Pulmonary artery endothelial cell (primary cell): ENCODE results near the gene RNU6-1. TPM values are rescaled to one million over a fixed set of nuclear protein-coding genes. Genes with fewer than 3 reads are reported as not detected.

Experiments
- DNase-seq: peaks from one replicate; pipeline ENCODE4 v3.0.0-alpha.2; 2011; ENCODE audit warnings: low read depth, low spot score
- total RNA-seq: library from RNA; depleted of rRNA; stranded (reverse); fragments of >200 nt; gene quantifications from 2 replicates; pipeline ENCODE4 v1.2.3, GENCODE V29; 2014

RNU6-1 gene
- total RNA-seq, 1 donor from 2014 or later, result not detected

GRCh38 chr15:67833710-67834511, 5.9 kb downstream of the RNU6-1 start:
- no peak for DNase-seq

GRCh38 chr15:67832897-67833709, 6.7 kb downstream of the RNU6-1 start:
- no peak for DNase-seq

- DNase-seq, result no peak
These were observed 7.8 kb downstream of the RNU6-1 start for GRCh38 chr15:67832031-67832551.

- DNase-seq, result no peak
These were observed 8.5 kb downstream of the RNU6-1 start for GRCh38 chr15:67831363-67831762.

GRCh38 chr15:67829647-67830504, 10.0 kb downstream of the RNU6-1 start:
- DNase-seq, result no peak

GRCh38 chr15:67828969-67829646, 10.7 kb downstream of the RNU6-1 start:
- DNase-seq, result no peak

GRCh38 chr15:67828278-67828968, 11.4 kb downstream of the RNU6-1 start:
- no peak for DNase-seq

- DNase-seq, result no peak
These were observed 12.1 kb downstream of the RNU6-1 start for GRCh38 chr15:67827562-67828277.

- DNase-seq, result no peak
These were observed 12.9 kb downstream of the RNU6-1 start for GRCh38 chr15:67826717-67827561.

- DNase-seq, result no peak
These were observed 13.7 kb downstream of the RNU6-1 start for GRCh38 chr15:67825881-67826716.

GRCh38 chr15:67824976-67825880, 14.6 kb downstream of the RNU6-1 start, which contains the start of gene SKOR1:
TSS of gene SKOR1 (plus strand) at chr15:67825509. CDS start at chr15:67825603, 94 bp downstream.
- DNase-seq, result no peak

GRCh38 chr15:67824197-67824968, 15.5 kb downstream of the RNU6-1 start:
- no peak for DNase-seq

GRCh38 chr15:67823314-67824196, 16.3 kb downstream of the RNU6-1 start:
- no peak for DNase-seq

GRCh38 chr15:67822537-67823313, 17.1 kb downstream of the RNU6-1 start:
- DNase-seq, result no peak
